ENCODE measurements around the gene LPP. TPM values are rescaled to one million over a fixed set of nuclear protein-coding genes. Genes with fewer than 3 reads are reported as not detected.

LPP gene
- total and polyA plus RNA-seq, 9 donors, result 15.9 to 280 (median 134) TPM

GRCh38 chr3:188573291-188573940 is 419.5 kb downstream of the LPP start:
- H3K4me3 ChIP-seq, result no peak overlapping the region
- H3K36me3 ChIP-seq, result no peaks in the 10 kb centered on the region
- no peak for TF ChIP-seq POLR2A (IDR thresholded peaks at IDR 0.05)
- TF ChIP-seq, protein P1, sequence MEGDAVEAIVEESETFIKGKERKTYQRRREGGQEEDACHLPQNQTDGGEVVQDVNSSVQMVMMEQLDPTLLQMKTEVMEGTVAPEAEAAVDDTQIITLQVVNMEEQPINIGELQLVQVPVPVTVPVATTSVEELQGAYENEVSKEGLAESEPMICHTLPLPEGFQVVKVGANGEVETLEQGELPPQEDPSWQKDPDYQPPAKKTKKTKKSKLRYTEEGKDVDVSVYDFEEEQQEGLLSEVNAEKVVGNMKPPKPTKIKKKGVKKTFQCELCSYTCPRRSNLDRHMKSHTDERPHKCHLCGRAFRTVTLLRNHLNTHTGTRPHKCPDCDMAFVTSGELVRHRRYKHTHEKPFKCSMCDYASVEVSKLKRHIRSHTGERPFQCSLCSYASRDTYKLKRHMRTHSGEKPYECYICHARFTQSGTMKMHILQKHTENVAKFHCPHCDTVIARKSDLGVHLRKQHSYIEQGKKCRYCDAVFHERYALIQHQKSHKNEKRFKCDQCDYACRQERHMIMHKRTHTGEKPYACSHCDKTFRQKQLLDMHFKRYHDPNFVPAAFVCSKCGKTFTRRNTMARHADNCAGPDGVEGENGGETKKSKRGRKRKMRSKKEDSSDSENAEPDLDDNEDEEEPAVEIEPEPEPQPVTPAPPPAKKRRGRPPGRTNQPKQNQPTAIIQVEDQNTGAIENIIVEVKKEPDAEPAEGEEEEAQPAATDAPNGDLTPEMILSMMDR (IDR thresholded peaks at IDR 0.05), result no peak
- TF ChIP-seq EP300 (IDR thresholded peaks at IDR 0.05), result no peak
- DNase-seq, result no peak
- intact Hi-C loops (cut with DNase I), result no loop called here
- no peaks in the 10 kb centered on the region for H3K27me3 ChIP-seq
- peaks cover 4% of the 10 kb centered on the region for H3K4me1 ChIP-seq (ENCODE audit: insufficient read depth)
- H3K27ac ChIP-seq, result no peak overlapping the region
- 85 to 88% (median 86%) methylated on average over 8 of the region's 8 CpGs for whole genome bisulfite sequencing, 3 donors
- H3K9me3 ChIP-seq, result no peaks in the 10 kb centered on the region

GRCh38 chr3:188573956-188574355 is 420.0 kb downstream of the LPP start:
- H3K27me3 ChIP-seq, result no peaks in the 10 kb centered on the region
- TF ChIP-seq EP300 (IDR thresholded peaks at IDR 0.05), result no peak
- TF ChIP-seq POLR2A (IDR thresholded peaks at IDR 0.05), result no peak
- TF ChIP-seq, protein P1 (IDR thresholded peaks at IDR 0.05), result no peak
- 82 to 90% (median 88%) methylated on average over 3 of the region's 3 CpGs for WGBS, 3 donors
- no peaks in the 10 kb centered on the region for H3K36me3 ChIP-seq
- H3K4me1 ChIP-seq (ENCODE audit: insufficient read depth), result peaks cover 1% of the 10 kb centered on the region
- no peak for DNase-seq
- no peak overlapping the region for H3K27ac ChIP-seq
- no peak overlapping the region for H3K4me3 ChIP-seq
- no peaks in the 10 kb centered on the region for H3K9me3 ChIP-seq
- intact Hi-C loops (cut with DNase I), result no loop called here

DNA sequence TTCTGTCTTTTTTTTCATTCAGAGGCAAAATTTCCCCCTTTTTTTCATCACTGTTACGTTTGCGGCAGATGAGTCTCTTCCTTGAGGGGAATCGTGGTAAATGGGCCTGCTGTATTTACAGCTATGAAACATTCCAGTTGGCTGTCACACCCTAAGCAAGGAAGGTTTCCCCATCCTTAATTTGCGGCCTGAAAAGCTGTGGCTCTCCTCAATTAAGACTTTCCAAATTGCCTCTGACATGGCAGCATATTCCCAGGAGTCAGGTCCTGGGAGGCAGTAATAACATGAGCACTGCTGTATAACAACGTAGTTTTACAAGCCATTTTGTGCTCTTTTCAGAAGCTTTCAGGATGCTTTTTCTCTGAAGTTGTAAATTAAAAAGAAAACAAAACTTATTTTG is 420.9 kb downstream of the LPP start:
- 86 to 89% (median 88%) methylated on average over 5 of the region's 5 CpGs for whole genome bisulfite sequencing, 3 donors
- Histone ChIP-seq H3K36me3 (no peaks in the 10 kb centered on the region), H3K4me3 (no peak overlapping the region), H3K4me1 (ENCODE audit: insufficient read depth) (peaks cover 1% of the 10 kb centered on the region), H3K27ac (no peak overlapping the region), H3K9me3 (no peaks in the 10 kb centered on the region), H3K27me3 (no peaks in the 10 kb centered on the region)
- TF ChIP-seq, protein P1 (IDR thresholded peaks at IDR 0.05), result no peak
- TF ChIP-seq POLR2A (IDR thresholded peaks at IDR 0.05), result no peak
- no peak for TF ChIP-seq EP300 (IDR thresholded peaks at IDR 0.05)
- intact Hi-C loops (cut with DNase I), result no loop called here
- DNase-seq, result no peak

GRCh38 chr3:188575501-188575900 is 421.5 kb downstream of the LPP start:
- intact Hi-C loops (cut with DNase I), result no loop called here
- Histone ChIP-seq H3K4me3 (no peak overlapping the region), H3K4me1 (ENCODE audit: insufficient read depth) (peaks cover 1% of the 10 kb centered on the region), H3K9me3 (no peaks in the 10 kb centered on the region), H3K27ac (no peak overlapping the region), H3K36me3 (no peaks in the 10 kb centered on the region), H3K27me3 (no peaks in the 10 kb centered on the region)
- 89 to 92% (median 90%) methylated on average over 6 of the region's 6 CpGs for WGBS, 3 donors
- no peak for DNase-seq
- TF ChIP-seq, protein P1 (IDR thresholded peaks at IDR 0.05), result no peak
- TF ChIP-seq EP300 (IDR thresholded peaks at IDR 0.05), result no peak
- no peak for TF ChIP-seq POLR2A (IDR thresholded peaks at IDR 0.05)

Measured in ovary (tissue), 9 donors.